HCT116 (cell line): ENCODE measurements around the gene ASAP2. TPM values are rescaled to one million over a fixed set of nuclear protein-coding genes. Genes with fewer than 3 reads are reported as not detected.

ENCODE experiments used
- ATAC-seq: fragments of 200-7000 bp; cut with Tn5 transposase; 2 replicates; pipeline ENCODE4 v1.9.1; 2020; ENCODE audit warnings: mild to moderate bottlenecking, moderate library complexity
- BruUV-seq: library from RNA; stranded (reverse); fragments of 400-500 nt; replicated peaks from 2 replicates; lab custom pipeline; 2021; lab: Mats Ljungman, UMichigan
- CTCF ChIA-PET: fragments of 300-600 bp; sonication (Branson Sonifier 250); formaldehyde crosslinking; loops from one replicate; lab custom pipeline; 2021; ENCODE audit warnings: antibody characterized with exemption; lab: Charles Lee
- POLR2A ChIA-PET: fragments of 300-600, 350-600 bp; sonication (Branson Sonifier 250); formaldehyde crosslinking; loops from one replicate; lab custom pipeline; 2021; ENCODE audit warnings: antibody characterized with exemption; lab: Charles Lee
- RAD21 ChIA-PET, 2 experiments: fragments of 300-600 bp; sonication (Branson Sonifier 250); formaldehyde crosslinking; loops; one replicate each; lab custom pipeline; 2023; ENCODE audit warnings: low total read pairs in 2 of 2; ENCODE audit not compliant: uncharacterized antibody in 2 of 2, unreplicated experiment in 2 of 2, low non-redundant PET in 1 of 2; lab: Charles Lee
- DNase-seq: peaks from one replicate; pipeline ENCODE4 v3.0.0-alpha.2; 2010; ENCODE audit warnings: low read depth, low spot score
- H2AFZ ChIP-seq: fragments of 200-600 bp; shearing (Covaris generic), sonication (generic); 2 replicates; pipeline ENCODE4 v1.6.1; 2017; ENCODE audit warnings: low read depth, mixed run types, mixed read lengths, antibody characterized with exemption, low read length; ENCODE audit not compliant: poor library complexity, severe bottlenecking
- H3K27ac ChIP-seq: 2 replicates; pipeline ENCODE4 v1.5.1; 2012; ENCODE audit warnings: low read depth, low read length
- H3K27me3 ChIP-seq: fragments of 200-600 bp; sonication (generic); 2 replicates; pipeline ENCODE4 v1.6.1; 2016; ENCODE audit warnings: mixed run types, low read length, mixed read lengths; ENCODE audit not compliant: insufficient read depth
- H3K36me3 ChIP-seq, 2 experiments: fragments of 200-500 bp in 1 of 2; fragments of 200-600 bp in 1 of 2; sonication (Bioruptor generic) in 1 of 2; sonication (generic) in 1 of 2; 2 replicates each; pipeline versions ENCODE4 v1.5.1 to v1.6.1; 2014 to 2016; ENCODE audit warnings: low read length in 2 of 2, inconsistent platforms in 1 of 2, mixed read lengths in 1 of 2, mixed run types in 1 of 2; ENCODE audit not compliant: insufficient read depth in 2 of 2, control insufficient read depth in 1 of 2
- H3K4me1 ChIP-seq, 2 experiments: fragments of 200-600 bp in 1 of 2; sonication (generic) in 1 of 2; 2 replicates each; pipeline versions ENCODE4 v1.5.1 to v1.6.1; 2012 to 2017; ENCODE audit warnings: low read length in 2 of 2, inconsistent platforms in 1 of 2, mild to moderate bottlenecking in 1 of 2, mixed read lengths in 1 of 2, mixed run types in 1 of 2, moderate library complexity in 1 of 2; ENCODE audit not compliant: insufficient read depth in 2 of 2, control insufficient read depth in 1 of 2
- H3K4me2 ChIP-seq: fragments of 200-600 bp; sonication (generic); 2 replicates; pipeline ENCODE4 v1.6.1; 2017; ENCODE audit warnings: mixed run types, low read length, mixed read lengths
- H3K4me3 ChIP-seq, 2 experiments: fragments of 200-600 bp in 1 of 2; sonication (generic) in 1 of 2; replicated peaks in 1 of 2; 2 replicates each; pipeline ENCODE4 v1.5.1; 2011 to 2016; ENCODE audit warnings: low read length in 2 of 2, control low read depth in 1 of 2, low read depth in 1 of 2, mild to moderate bottlenecking in 1 of 2, mixed read lengths in 1 of 2, mixed run types in 1 of 2
- H3K79me2 ChIP-seq: fragments of 200-600 bp; sonication (generic); 2 replicates; pipeline ENCODE4 v1.6.1; 2017; ENCODE audit warnings: mild to moderate bottlenecking, mixed run types, low read length, moderate library complexity, mixed read lengths; ENCODE audit not compliant: insufficient read depth
- H3K9ac ChIP-seq: fragments of 200-600 bp; sonication (generic); 2 replicates; pipeline ENCODE4 v1.6.1; 2016; ENCODE audit warnings: low read length, mixed read lengths
- H3K9me2 ChIP-seq: fragments of 200-600 bp; sonication (generic), shearing (Covaris generic); 2 replicates; pipeline ENCODE4 v1.6.1; 2017; ENCODE audit warnings: mixed run types, mild to moderate bottlenecking, moderate library complexity; ENCODE audit not compliant: insufficient read depth
- H3K9me3 ChIP-seq, 2 experiments: fragments of 200-500 bp in 1 of 2; fragments of 200-600 bp in 1 of 2; sonication (Bioruptor generic) in 1 of 2; sonication (generic) in 1 of 2; 2 replicates each; pipeline ENCODE4 v1.6.1; 2014 to 2017; ENCODE audit warnings: low read length in 2 of 2, mixed read lengths in 2 of 2, inconsistent platforms in 1 of 2, low read depth in 1 of 2, mild to moderate bottlenecking in 1 of 2, mixed run types in 1 of 2, moderate library complexity in 1 of 2; ENCODE audit not compliant: control insufficient read depth in 1 of 2, insufficient read depth in 1 of 2
- H4K20me1 ChIP-seq: fragments of 200-600 bp; sonication (generic), shearing (Covaris generic); 2 replicates; pipeline ENCODE4 v1.6.1; 2017; ENCODE audit warnings: mixed run types, mild to moderate bottlenecking, moderate library complexity; ENCODE audit not compliant: insufficient read depth
- ATF3 ChIP-seq: IDR thresholded peaks from 2 replicates; pipeline ENCODE4 v1.6.1; 2012
- CEBPB ChIP-seq: IDR thresholded peaks from 2 replicates; pipeline ENCODE4 v1.6.1; 2012; ENCODE audit warnings: low read depth
- ELF1 ChIP-seq: IDR thresholded peaks from 2 replicates; pipeline ENCODE4 v1.6.1; 2012; ENCODE audit warnings: low read depth, borderline replicate concordance
- EZH2 ChIP-seq: fragments of 200-600 bp; sonication (generic); IDR thresholded peaks from 2 replicates; pipeline ENCODE4 v1.6.1; 2017; ENCODE audit warnings: antibody characterized with exemption, mixed run types
- EZH2phosphoT487 ChIP-seq: fragments of 200-600 bp; IDR thresholded peaks from 2 replicates; pipeline ENCODE4 v1.6.1; 2018; ENCODE audit warnings: antibody characterized with exemption, borderline replicate concordance
- FOSL1 ChIP-seq: IDR thresholded peaks from 2 replicates; pipeline ENCODE4 v1.6.1; 2012; ENCODE audit warnings: low read depth
- JUND ChIP-seq: IDR thresholded peaks from 2 replicates; pipeline ENCODE4 v1.6.1; 2012
- POLR2A ChIP-seq: IDR thresholded peaks from 2 replicates; pipeline ENCODE4 v1.7.0; 2011; ENCODE audit warnings: borderline replicate concordance; ENCODE audit not compliant: insufficient read depth, insufficient read length; ENCODE audit errors: extremely low read depth
- RAD21 ChIP-seq: IDR thresholded peaks from 2 replicates; pipeline ENCODE4 v1.6.1; 2012; ENCODE audit warnings: low read depth, mild to moderate bottlenecking
- SIN3A ChIP-seq: IDR thresholded peaks from 2 replicates; pipeline ENCODE4 v1.6.1; 2012; ENCODE audit warnings: low read depth
- SRF ChIP-seq: IDR thresholded peaks from 2 replicates; pipeline ENCODE4 v1.6.1; 2012; ENCODE audit warnings: low read depth
- YY1 ChIP-seq: IDR thresholded peaks from 2 replicates; pipeline ENCODE4 v1.6.1; 2011; ENCODE audit warnings: low read length, low read depth, moderate library complexity, mild to moderate bottlenecking; ENCODE audit not compliant: insufficient replicate concordance; ENCODE audit errors: extremely low read depth
- ZFX ChIP-seq: fragments of 450-650 bp; IDR thresholded peaks from 2 replicates; pipeline ENCODE4 v1.6.1; 2017
- intact Hi-C: fragments of 100-400 bp; cut with micrococcal nuclease; formaldehyde crosslinking; loops from 2 replicates; pipeline ENCODE4 v1.10.0; 2022
- total RNA-seq: library from RNA; stranded (reverse); gene quantifications from one replicate; pipeline ENCODE4 v1.2.1, GENCODE V29; 2021; ENCODE audit not compliant: unreplicated experiment
- TF ChIP-seq, protein P1 (sequence below): IDR thresholded peaks from 2 replicates; pipeline ENCODE4 v1.6.1; 2012

The ASAP2 gene
- total RNA-seq, 1 experiment from 2014 or later, result 16.5 TPM

DNA sequence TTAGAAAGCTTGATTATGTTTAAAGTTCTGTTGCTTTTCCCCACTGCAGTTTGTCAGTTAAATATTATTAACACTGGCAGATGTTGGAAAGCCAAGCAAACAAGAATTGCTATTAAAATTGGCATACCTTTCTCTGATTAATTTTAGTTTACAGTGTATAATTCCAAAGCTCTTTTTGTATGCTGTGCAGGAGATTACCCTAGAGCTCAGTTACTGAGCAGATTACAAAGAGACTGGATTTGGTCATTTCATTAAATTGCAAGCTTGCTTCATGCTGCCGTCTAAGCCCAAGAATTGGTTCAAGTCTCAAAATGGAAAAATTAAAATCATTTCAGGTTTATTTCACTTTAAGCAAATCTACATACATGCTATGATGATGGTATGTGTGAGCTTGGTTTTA lies 2.3 kb downstream of the ASAP2 start:
- H2AFZ ChIP-seq, result no peak overlapping the region
- no peak overlapping the region for H3K4me3 ChIP-seq
- TF ChIP-seq ELF1 (no peak), SRF (no peak), EZH2phosphoT487 (no peak), RAD21 (no peak), FOSL1 (no peak), ZFX (no peak), YY1 (no peak), SIN3A (no peak), POLR2A (no peak), JUND (no peak), CEBPB (no peak), EZH2 (no peak), ATF3 (no peak)
- TF ChIP-seq, protein P1, sequence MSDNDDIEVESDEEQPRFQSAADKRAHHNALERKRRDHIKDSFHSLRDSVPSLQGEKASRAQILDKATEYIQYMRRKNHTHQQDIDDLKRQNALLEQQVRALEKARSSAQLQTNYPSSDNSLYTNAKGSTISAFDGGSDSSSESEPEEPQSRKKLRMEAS, result no peak
- no peaks in the 10 kb centered on the region for H3K36me3 ChIP-seq
- RAD21 ChIA-PET, result no interaction called here
- no peaks in the 10 kb centered on the region for H3K9me3 ChIP-seq
- peaks cover 7% of the 10 kb centered on the region; the same call in 1 of the 2 replicates for H4K20me1 ChIP-seq
- BruUV-seq, result no TSS peak
- H3K27me3 ChIP-seq, result no peaks in the 10 kb centered on the region
- no peaks in the 10 kb centered on the region for H3K9me2 ChIP-seq
- H3K27ac ChIP-seq, result no peak overlapping the region
- no peak for ATAC-seq
- H3K79me2 ChIP-seq, result peaks cover 51% of the 10 kb centered on the region
- POLR2A ChIA-PET, result interaction anchor here (0.8 kb wide), 1 partner anchor 241 kb away, joined by 4 read pairs; no protein-coding TSS in a partner anchor
- H3K4me1 ChIP-seq, result peaks cover 19 to 43% of the 10 kb centered on the region in 2 experiments
- intact Hi-C loops, result loop anchor here (1.0 to 2.0 kb wide), 2 partner anchors 78 to 124 kb away; no protein-coding TSS in a partner anchor
- no peak for DNase-seq
- no peak overlapping the region for H3K9ac ChIP-seq
- peak overlapping the region; percentile 95 for H3K4me2 ChIP-seq
- CTCF ChIA-PET, result no interaction called here
